AG20443 (cell line): Measurements from ENCODE around the gene GATC.
A peak's percentile ranks its signal among the peaks of the same experiment; 100 is the strongest.
"Not testable (repeated sequence)": the region's sequence is repeated elsewhere in the genome, so short reads cannot be mapped to it uniquely, and the experiment has no call there.

Experiments used
- DNase-seq: peaks from one replicate; pipeline ENCODE4 v3.0.0; 2012; ENCODE audit warnings: low spot score, mixed read lengths

Gene GATC

GRCh38 chr12:120437735-120438494 lies 8.3 kb upstream of the GATC start, which contains the start of gene COX6A1:
Gene COX6A1, plus strand, starts transcription at chr12:120438113. Its CDS starts 14 bp downstream, at chr12:120438127.
- peak; percentile 98 for DNase-seq

DNA sequence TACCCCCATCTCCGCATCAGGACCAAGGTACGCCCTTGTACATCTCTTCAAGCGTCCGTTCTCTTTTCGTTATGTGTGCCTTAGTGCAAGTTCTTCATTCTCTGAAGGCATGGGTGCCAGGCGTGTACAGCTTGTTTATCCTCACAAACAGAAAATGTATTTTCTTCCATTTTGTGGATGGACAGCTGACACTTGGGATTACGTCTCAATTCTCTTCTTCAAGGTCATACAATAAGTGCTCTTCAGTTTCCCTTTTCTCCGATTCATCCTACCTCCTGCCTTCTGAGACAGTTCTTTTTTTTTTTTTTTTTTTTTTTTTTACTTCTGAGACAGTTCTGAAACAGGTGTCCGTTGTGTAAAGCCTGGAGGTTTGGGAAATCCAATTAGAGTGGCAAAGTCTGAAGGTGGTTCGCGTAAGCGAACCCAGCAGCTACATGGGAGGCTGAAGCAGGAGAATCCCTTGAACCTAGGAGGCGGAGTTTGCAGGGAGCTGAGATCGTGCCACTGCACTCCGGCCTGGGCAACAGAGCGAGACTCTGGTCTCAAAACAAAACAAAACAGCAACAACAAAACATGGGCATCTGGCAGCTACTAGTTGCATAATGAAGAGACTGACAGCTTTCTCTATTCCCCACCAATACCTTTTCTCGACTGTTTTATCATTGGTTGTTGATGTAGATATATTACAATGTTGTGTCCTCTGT lies 7.6 kb upstream of the GATC start:
- DNase-seq, result no peak

DNA sequence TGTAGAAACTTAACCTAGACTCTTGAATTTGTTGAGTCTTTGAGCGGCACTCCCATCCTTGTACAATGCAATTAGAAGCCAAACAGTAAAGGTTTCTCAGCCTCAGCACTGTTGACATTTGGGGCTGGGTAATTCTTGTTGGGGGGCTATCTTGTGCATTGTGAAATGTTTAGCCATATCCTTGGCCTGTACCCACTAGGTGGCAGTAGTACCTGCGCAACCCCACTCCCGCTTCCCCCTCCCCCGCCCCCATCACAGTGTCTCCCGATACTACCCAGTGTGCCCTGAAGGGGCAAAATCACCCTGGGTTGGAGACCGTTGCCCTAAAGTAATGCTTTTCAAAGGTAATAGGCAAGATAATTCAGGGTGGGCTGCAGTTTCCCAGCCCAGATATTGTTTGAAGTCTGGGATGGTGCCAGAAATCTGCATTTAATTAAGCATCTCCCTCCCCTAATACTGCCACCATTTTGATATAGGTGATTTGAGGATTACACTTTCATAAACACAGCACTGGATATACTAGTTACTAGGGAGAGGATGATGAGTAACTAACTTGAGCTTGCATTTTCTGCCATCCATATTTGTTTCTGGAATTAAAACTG lies 6.5 kb upstream of the GATC start:
- peak; percentile 69 for DNase-seq

GRCh38 chr12:120444676-120445075 lies 1.6 kb upstream of the GATC start:
- DNase-seq, result no peak

DNA sequence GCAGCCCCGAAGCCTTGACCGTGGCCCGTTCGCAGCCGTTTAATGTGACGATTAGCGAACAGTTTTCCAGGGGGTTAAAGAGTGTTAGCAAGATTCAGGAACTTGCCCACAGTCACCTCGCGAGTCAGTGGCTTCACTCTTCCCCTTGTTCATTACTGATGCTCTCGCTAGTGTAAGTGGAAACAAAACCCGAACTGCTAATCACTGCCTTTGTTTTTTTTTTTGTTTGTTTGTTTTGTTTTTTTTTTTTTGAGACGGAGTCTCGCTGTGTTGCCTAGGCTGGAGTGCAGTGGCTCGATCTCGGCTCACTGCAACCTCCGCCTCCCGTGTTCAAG lies 567 bp downstream of the GATC start:
- not testable (repeated sequence) for DNase-seq

GRCh38 chr12:120447992-120448391 lies 1.7 kb downstream of the GATC start:
- DNase-seq, result no peak

DNA sequence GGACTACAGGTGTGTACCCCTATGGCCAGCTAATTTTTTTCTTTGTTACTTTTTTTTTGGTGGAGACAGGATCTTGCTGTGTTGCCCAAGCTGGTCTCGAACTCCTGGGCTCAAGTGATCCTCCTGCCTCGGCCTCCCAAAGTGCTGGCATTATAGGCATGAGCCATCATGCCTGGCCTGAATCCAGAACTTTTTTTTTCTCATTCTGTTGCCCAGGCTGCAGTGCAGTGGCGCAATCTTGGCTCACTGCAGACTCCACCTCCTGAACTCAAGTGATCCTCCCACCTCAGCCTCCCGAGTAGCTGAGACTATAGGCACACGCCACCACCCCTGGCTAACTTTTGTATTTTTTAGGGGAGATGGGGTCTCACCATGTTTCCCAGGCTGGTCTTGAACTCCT lies 6.3 kb downstream of the GATC start:
- not testable (repeated sequence) for DNase-seq

DNA sequence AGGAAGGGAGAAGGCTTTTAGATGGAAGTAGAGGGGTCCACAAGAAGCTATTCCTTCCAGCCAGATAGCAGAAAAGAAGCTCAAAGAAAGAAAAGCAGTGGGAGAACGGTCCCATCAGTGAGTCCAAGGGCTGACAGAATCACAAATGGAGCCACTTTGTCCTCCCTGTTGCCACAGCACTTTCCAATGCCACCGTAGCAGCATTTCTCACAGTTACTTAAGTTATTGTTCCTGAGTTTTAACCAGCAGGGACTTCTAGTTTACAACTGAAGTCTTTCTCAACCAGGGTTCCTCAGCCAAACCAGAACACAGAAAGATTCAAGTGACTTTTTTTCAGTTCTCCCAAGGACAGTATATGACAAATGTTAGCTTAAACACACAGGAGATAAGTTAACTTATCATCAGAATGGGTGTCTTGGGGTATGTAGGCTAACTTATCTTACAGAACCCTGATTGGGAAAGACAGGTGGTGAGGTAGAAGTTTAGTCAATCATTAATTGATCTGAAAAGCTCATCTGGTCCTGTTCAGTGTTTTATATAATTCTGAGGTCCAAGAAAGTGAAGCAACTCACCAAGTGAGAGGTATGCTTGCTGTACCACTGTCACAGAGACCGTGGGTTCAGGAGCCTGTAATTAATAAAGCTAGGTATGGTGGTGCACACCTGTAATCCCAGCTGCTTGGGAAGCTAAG lies 7.0 kb downstream of the GATC start:
- DNase-seq, result no peak

GRCh38 chr12:120453977-120454376 lies 7.7 kb downstream of the GATC start:
- peak; percentile 51 for DNase-seq

DNA sequence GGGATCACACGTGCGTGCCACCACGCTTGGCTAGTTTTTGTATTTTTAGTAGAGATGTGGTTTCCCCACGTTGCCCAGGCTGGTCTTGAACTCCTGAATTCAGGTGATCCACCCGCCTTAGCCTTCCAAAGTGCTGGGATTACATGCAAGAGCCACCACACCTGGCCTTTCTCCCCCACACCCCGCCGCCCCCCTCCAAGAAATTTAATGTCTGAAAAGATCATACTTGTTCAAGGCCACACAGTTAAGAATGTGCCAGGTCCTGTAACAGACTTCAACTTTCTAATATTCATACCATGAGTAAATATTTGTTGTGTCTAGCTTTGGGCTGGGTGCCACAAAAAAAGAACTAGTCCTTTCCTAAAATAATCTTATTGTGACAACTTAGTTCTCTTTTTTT lies 9.1 kb downstream of the GATC start:
- no peak for DNase-seq

GRCh38 chr12:120457133-120457532 lies 10.9 kb downstream of the GATC start:
- no peak for DNase-seq

- no peak for DNase-seq
Measured at GRCh38 chr12:120460157-120460556, 13.9 kb downstream of the GATC start.

DNA sequence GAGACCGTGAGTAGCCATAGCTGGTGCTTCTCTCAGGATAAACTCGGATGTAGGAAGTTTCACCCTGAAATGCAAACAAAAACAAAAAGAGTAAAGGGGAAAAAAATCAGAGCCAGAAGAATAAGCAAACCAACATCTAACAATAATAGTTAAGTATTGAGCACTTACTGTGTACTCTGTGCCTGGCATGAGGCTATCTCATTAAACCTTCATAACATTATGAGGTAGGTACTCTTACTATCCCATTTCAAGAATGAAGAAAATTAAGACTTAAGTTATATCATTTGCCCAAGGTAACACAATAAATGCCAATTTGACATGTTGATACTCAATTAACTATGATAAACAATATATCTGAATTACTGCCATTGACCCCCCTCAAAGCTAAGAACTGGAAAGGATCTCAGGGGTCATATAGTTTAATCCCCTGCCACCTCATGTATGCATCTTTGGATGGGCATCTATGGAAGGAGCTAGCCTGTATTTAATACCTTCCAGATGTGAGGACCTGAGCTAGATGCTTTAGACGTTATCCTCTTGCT lies 15.9 kb downstream of the GATC start:
- DNase-seq, result no peak

DNA sequence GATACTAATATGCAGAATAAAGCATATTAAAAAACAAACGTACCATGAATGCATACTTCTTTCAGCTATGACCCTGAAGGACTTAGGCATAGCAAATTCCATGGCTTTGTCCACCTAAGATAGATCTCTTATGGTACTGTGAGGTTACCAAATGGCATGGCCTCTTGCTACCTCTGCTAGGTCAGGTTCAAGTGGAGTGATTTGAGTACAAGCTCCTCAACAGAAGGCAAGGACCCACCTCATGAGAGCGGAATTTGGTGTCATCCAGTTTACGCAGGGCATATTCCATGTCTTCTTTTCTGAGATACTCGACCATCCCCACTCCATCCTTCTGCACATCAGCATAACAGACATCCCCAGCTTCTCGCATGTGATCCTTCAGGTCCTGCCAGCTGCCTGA lies 17.5 kb downstream of the GATC start:
- no peak for DNase-seq

DNA sequence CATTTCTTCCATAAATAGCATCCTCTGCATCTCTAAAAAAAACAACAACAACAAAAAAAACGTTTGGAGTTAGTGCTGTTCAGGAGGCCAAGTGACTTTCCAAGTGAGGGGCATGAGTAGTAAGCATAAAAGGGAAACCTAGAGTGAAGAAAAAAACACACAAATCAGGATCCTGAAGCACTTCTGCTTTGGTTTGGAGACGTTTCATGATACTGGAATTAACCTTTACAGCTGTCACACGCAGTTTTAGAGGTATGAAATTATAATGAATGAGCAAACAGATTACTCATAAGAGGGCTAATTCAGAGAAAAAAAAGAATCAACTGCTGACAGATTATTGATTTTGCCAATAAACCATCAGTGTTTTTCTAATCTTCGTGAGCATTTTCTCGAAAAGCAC lies 19.5 kb downstream of the GATC start:
- DNase-seq, result no peak

GRCh38 chr12:120466560-120467315 lies 20.5 kb downstream of the GATC start:
- no peak for DNase-seq

GRCh38 chr12:120467439-120467838 lies 21.2 kb downstream of the GATC start:
- no peak for DNase-seq

DNA sequence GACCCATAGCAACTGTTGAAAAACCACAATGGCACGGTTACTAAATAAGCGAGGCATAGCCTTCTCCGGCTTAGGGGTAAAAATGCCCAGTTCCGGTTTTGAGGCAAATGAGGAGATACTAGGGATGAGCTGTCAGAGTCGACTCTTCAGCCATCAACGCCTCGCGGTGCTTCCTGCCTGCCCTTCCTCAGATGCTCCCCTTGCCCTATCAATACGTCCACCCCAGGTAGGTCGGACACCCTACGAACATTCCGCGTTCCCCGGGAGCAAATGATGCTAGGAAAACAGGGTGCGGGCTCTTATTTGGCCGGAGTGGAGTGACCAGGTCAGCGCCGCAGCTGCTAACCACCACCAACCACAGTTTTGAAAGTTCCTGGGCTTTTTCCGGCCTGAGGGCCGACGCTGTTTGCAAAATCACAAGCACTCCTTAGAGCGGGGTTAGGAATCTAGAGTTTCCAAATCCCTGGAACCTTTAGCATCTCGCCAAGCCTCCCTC lies 22.1 kb downstream of the GATC start:
- DNase-seq, result peak; percentile 62

- DNase-seq, result peak; percentile 46
Measured at GRCh38 chr12:120468821-120469449, 22.7 kb downstream of the GATC start.

DNA sequence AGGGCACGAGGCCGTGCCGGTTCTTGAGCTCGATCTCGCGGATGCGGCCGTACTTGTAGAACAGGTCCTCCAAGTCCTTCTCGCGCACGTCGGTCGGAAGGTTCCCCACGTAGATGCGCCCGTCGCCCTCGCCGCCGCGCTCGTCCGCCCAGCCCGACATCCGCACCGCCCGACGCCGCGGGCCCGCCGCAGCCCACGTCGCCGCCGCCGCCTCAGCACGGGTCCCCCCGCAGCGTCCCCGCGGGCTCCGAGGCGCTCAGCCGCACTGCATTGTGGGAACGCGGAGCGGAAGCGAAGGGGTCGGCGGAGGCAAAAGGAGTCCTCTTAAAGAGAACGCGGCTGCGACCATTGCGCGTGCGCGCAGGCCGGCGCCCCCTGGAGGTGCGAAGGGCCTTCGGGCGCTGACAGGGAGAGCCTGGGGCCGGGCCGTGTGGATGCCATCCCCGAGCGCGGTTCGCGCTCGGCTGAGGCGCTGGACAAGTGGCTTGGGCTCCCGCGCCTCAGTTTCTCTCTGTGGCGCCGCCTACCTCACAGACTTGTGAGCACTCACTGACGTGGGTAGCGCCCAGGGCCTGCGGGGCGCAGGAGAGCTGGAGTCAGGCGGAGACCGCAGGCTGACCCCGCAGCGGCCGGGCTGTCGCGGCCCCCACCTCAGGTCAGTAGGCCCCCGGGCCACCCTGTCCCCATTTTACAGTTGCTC lies 23.4 kb downstream of the GATC start, which contains the start of gene SRSF9:
TSS of gene SRSF9 (minus strand) at position 299 of the 700 bp plus-strand sequence. CDS start at position 160, 139 bp downstream.
- peak; percentile 100 for DNase-seq
